GM21381 (cell line): Measurements from ENCODE around the gene SREK1.

Experiments
- ATAC-seq: cut with Tn5 transposase; IDR thresholded peaks from one replicate; pipeline ENCODE4 v1.9.1; 2021; ENCODE audit warnings: mild to moderate bottlenecking, moderate library complexity; ENCODE audit not compliant: unreplicated experiment

SREK1 gene

DNA sequence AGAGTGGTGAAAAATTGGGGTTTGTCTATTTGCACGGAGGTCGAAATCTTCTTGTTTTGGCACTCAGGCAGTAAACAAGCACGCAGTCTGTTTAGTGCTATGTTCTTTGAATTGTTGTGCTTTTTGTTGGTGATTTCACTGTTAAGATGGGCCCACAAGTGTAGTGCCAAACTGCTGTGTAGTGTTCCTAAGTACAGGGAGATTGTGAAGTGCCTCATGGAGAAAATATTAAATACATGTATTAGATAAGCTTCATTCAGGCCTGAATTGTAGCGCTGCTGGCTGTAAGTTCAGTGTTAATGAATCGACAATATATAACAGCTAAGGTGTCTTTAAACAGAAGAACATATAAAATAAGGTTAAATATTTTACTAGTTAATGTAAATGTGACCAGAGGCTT lies 17.3 kb downstream of the SREK1 start:
- ATAC-seq: no peak

DNA sequence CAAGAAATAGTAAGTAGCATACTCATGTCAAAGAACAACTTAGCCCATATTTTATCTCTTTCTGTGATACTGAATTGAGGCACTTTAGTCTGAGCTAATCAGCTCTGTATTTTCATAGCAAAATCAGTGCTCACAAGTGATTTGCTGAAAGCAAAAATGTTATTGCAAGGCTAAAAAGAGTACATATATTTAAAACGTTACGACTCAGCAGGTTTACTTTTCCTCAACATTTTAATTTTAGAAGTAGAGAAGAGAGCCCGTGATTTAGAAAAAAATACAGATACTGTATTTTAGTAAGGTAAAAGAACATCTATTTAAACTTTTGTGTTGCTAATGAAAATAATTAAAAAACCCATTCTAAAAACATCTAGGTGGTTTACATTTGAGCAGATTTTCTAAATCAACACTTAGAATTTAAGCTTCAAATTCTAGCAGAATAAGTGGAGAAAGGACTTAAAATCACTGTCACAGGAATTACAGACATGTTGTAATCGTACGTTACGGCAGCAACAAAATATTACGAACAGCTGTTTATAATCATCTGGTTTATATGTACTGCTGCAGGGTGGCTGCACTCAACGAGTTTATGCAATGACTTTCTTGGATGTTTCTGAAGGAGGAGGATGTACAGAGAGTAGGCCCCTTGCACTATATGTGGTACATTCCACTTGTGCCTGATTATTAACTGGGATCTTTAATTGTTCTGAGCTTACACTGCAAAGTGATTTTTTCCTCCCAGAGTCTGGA lies 20.1 kb downstream of the SREK1 start:
- no peak for ATAC-seq

DNA sequence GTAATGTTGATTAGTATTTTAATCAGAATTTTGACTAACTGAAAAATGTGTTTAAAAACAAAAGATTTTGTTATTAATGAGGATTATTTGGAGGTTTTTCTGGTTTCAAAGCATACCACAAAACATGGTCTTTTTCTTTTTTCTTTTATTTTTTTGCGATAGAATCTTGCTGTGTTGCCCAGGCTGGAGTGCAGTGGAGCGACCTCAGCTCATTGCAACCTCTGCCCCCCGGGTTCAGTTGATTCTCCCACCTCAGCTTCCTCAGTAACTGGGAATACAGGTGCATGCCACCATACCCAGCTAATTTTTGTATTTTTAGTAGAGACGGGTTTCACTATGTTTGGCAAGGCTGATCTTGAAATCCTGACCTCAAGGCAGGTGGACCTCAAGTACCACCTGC lies 24.1 kb downstream of the SREK1 start:
- no peak for ATAC-seq

DNA sequence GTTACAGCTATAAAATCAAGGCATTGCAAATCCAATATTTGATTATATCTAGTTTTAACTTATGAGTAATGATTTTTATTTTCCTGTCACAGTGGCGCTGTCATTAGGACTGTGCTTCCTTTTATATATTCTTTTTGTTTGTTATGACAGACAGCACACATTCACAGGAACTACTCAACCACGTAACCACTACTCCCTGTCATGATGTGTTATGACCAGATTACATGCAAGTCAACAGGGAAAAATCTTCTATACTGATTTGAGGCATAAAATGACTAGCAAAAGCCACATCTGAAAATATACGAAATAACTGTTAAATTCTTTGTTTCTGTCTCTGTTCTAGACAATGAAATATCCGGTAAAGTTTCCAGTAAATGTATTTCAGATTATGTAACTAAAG lies 25.4 kb downstream of the SREK1 start:
- ATAC-seq: no peak

DNA sequence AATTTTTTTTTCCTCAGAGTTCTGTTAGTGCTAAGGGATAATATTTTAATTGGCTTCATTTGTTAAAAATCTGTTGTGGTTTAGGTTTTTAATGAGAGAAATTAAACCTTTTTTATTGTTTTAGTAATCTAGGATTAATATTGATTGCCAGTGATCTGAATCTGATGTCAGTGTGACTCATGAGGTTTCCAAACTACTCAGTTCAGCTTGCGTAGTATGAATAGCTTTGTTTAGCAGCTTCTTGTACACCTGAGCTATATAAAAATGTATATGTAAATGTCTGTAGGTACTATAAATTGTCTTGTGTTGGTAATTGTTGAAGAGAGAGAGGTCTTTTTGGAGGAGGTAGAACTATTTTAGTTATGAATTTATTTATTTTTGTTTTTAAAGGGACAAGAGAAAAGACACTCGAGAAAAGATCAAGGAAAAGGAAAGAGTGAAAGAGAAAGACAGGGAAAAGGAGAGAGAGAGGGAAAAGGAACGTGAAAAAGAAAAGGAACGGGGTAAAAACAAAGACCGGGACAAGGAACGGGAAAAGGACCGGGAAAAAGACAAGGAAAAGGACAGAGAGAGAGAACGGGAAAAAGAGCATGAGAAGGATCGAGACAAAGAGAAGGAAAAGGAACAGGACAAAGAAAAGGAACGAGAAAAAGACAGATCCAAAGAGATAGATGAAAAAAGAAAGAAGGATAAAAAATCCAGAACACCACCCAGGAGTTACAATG lies 26.3 kb downstream of the SREK1 start:
- ATAC-seq: no peak

DNA sequence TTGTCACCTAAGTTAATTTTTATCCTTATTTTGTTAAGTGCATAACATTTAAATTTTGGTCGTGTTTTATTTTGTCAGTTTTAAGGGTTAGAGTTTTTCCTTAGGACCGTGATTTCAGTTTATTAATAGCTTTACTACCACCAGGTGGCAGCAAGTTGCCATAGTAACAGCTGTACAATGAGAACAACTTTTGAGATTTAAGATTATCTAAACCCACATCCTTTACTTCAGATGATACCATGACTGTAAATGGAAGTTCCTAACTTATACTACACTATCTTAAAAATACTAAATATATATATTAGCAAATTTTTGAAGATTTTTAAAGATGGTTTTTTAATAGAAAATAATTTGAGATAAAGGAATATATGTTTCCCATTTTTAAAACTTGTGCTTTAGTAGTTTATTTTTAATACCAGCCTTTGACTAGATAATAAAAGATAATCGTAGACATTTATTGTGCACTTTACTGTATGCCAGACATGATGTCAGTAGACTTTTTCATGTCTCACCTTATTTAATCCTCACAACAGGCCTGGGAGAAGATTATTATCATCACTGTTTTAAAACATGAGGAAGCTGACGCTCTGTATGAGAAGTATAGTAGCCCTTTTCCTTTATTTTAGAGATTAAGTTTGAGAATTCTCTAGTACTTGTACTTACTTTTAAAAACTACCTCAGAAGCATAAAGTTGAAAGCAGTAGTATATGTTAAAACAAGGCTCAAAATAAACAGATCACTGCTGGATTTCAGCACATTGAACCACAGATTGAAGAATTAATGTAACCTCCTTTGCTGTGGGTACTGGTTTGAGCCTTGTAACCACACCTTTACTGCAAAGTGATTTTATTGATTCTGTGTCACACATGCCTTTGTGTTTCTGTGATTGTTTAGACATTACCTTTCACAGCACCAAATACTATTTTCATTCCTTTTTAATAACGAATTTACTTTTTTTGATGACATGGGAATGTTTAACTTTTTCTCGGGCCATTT lies 27.5 kb downstream of the SREK1 start:
- peak; percentile 67 for ATAC-seq

DNA sequence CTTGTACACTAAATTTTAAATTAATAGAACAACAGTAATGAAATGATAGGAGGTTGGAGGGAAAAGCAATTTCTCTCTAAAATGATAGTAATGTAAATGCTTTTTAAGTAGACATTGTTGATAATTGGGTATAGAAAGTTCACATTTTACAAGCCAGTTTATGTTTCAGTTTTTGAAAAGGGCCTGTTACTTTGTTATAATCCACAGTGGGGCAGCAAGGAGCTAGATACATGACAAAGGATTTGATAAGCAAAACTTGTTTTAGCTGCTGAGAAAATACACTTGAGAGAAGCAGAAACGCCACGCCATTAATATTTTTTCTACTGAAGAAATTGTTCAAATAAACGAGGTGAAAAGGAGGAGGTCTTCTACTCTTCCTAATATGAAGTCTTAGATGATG lies 30.2 kb downstream of the SREK1 start:
- no peak for ATAC-seq

DNA sequence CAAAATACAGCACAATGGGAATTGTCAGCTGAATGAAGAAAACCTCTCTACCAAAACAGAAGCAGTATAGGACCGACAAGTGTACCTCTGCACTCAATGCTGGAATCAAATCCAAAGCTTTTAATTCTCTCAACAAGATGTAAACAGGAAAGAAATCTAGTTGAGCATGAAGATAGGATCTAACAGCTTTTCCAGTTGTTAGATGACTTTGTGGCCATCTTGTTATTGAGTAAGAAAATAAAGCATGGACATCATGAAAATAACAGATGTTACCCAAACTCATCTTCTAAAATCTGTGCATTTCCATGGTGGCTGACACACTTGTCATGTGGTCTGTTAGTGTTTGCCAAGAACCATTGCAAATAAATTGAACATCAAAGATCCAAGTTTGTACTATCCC lies 34.7 kb downstream of the SREK1 start:
- no peak for ATAC-seq

DNA sequence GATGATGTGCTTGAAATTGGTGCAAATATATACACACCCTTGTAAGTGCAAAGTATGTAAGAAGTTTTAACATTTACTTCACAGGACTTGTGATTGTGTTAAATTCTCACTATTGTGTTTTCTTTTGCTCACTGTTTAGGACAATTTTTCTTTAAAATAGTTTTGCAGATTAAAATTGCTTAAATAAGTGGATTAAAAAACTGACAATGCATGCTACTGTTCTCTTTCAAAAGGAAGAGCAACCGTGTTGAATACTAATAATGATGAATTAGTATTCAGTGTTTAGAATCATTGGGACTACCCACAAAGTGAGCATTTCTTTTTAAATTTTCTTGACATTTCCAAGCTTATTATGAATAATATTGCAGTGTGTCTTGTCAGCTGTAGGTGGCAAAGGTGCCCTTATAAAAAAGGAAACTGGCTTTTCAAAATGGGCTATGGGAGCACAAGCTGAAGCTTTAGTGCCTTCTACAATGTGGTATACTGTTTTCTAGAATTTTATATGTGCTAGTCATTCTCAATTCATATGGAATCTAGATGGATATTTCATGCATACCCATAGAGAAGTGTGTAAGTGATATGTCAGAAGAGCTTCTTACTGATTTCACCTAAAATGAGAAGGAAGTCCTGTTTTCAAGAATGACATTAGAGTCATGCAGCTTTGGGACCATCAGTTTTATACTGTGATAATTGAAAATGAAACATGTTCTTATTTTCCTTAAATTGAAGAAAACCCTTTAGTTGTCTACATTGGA lies 35.4 kb downstream of the SREK1 start:
- no peak for ATAC-seq

DNA sequence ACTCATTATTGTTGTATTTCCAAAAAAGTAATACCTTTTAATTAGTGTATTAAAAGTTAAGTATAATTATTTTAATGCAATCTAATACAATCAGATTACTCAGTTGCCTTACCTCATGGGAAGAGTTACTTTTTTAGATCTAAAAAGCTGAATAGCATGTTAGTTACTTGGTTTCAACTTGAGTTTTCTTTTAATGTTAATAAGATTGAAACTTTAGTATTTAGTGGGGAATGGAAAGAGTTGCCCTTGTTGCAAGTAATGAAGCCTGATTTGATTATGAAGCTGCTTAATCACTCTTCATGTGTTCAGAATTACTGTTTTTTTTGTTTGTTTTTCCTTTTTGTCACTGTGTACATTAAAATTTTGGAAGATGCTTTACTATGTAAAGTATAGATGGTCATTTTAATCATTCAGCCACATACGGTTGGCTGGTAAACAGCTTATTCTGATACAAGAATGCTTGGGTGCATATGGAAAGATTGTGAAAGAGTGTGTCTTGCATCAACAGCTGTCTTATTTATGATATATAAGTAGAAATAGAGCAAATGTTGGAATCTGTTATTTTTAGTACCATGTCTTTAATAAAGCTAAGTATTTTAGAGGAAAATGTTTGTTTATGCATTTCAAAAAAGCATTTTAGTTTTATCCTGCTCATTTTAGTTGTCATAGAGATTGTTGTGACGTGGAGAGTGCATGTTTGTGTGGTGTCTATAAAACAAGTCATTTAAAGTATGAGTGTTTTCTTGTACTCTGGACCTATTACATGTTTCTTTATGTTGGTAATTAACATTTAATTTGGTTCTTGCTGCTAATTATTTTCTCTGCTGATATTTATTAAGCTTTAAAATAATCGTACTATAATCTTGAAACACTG lies 36.4 kb downstream of the SREK1 start:
- no peak for ATAC-seq

DNA sequence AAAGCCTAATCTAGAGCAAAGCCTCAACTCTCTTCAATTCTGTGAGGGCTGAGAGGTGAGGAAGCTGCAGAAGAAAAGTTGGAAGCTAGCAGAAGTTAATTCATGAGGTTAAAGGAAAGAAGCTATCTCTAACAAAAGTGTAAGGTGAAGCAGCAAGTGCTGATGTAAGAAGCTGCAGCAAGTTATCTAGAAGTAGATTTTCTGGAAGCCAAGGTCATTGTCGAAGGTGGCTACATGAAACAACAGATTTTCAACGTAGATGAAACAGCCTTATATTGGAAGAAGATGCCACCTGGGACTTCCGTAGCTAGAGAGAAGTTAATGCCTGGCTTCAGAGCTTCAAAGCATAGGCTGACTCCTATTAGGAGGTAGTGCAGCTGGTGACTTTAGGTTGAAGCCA lies 42.0 kb downstream of the SREK1 start:
- no peak for ATAC-seq

DNA sequence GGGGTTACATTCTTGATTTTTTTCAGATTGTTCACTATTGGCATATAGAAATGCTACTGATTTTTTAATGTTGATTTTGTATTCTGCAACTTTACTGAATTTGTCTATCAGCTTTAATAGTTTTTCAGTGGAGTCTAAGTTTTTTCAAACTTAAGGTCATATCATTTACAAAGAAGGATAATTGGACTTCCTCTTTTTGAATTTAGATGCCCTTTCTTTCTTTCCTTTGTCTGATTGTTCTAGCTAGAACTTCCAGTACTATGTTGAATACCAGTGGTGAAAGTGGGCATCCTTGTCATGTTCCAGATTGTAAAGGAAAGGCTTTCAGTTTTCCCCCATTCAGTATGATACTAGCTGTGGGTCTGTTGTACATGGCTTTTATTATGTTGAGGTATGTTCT lies 49.3 kb downstream of the SREK1 start:
- ATAC-seq: no peak

DNA sequence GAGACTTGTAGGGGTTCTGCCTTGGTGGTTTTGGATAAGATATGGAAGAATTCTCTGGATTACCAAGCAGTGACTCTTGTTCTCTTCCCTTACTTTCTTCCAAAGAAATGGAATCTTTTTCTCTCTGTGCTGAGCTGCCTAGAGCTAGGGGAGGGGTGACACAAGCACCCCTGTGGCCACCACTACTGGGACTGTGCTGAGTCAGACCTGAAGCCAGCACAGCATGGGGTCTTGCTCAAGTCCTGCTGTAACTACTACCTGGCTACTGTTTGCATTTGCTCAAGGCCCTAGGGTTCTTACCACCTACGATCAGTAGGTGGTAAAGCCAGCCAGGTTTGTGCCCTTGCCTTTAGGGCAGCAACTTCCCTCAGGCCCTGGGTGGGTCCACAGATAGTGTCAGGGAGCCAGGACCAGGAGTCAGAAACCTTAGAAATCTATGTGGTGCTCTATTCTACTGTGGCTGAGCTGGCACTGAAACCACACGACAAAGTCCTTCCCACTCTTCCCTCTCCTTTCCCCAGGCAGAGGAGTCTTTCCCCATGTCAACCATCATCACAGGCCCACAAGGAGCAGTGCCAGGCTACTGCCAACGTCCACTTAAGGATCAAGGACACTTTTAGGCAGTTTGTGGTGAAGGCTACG lies 53.8 kb downstream of the SREK1 start:
- no peak for ATAC-seq

DNA sequence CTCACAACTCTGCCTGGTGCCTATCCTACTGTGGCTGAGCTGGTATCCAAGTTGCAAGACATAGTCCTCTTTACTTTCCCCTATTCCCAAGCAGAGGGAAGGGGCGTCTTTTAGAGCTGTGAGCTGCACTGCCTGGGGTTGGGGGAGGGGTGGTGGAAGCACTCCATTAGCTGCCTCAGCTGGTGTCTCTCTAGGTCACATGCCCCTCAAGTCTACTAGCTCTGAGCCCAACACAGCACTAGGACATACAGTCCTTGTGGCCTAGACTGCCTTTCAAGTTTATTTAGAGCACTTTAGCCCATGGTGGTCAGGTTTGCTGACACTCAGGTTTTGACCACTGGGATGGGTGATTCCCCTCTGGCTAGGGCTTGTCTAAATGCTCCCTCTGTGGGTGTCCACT lies 54.7 kb downstream of the SREK1 start:
- no peak for ATAC-seq

DNA sequence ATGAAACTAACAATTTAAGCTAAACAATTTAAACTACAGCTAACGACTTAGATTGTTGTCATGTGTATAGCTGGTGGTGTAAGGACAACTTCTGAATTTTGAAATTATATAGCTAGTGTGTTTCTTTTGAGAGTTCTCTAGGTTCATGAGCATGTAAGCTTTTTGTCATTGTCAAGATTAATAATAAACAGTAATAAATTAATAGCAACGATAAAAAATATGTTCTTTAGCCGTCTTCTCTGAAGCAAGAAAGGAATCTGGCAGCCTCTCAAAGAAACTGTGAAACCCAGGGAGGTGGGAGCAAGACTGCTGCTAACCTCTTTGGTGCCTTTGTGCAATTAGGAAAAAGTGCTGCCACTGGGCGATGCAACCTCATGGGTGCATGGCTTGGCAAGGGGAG lies 59.4 kb downstream of the SREK1 start:
- ATAC-seq: no peak

DNA sequence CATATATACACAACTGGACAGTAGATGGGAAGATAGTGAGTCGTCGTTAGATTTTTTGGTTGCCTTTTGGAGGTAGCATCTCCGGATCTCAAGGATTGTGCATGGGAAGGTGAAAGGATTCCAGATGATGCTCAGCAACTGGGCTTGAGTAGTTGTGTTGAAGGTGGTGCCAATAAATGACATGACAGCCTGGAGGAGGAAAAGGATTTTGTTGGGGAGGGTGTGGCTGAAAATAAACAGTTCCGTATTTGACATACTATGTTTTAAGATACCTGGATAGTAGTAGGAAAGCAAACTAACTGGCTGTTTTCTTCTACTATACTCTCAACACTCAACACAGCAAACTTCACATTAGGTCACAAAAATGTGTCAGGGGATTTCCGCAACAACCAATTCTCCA lies 62.4 kb downstream of the SREK1 start:
- no peak for ATAC-seq

DNA sequence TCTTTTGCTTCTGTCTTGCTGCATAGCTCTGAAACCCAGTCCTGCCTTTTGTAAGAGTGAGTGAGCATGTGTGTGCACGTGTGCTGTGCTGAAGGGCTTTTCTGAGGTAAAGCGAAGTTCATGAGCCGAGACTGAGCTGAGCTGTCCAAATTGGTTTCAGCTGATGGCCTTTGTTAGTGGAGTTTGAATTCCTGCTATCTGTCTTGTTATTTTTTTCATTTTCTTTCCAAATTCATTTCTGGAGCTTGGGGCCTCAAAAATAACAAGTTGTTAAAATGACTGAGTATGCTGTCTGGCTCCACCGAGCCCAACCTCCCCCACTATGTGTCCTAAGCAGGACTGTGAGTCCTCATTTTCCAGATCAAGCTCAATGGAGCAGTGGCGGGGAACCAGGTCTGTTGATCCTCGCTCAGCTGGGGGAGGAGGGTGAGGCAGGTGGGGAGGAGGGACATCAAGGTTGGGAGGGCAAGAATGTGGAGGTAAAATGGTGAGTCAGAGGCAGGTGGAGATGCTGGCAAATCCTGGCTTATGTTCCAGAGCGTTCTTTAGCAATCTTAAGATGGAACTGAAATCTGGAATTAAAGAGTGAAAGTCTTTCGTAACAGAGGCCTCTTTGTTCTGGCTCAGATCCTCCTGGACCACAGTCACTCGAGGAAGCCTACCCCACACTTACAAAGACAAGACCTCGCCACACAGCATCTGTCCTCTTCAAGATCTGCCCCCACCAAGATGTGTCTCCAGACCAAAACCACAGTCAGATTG lies 63.9 kb downstream of the SREK1 start:
- no peak for ATAC-seq

DNA sequence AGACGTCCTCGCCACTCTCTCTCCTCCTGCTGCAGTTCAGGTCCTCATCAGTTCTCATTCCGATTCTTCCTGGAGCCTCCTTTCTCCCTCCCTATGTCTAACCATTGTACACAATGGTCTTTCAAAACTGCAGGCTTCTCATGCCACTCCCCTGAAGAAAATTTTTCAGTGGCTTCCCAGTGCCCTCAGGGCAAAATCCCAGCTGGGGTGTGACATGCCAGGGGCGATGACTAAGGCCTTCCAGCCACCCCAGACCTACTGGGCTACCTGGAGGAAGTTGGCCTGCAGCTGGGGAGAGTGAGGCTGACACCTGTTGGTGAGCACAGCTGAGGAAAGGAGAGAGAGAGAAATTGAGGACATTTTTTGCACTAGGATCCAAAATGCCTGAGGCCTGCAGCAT lies 65.2 kb downstream of the SREK1 start:
- ATAC-seq: no peak

DNA sequence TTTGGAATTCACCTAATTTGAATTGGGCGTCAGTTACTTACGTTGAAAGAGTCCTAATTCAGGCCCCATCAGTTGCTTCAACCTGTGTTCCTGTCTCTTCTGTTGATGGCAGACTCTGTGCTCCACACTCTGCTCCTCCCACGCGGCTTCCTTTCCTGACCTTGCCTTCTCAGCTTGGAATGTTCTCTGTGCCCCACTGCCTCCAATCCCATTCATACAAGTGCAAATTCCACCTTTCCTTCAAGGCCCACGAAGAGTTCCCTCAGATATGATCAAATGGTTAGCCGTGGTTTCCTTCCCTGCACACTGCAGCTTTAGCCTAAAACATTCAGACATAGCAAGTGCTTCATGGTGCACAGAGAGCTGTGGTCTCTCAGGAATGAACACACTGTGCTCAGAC lies 65.7 kb downstream of the SREK1 start:
- no peak for ATAC-seq
